A549 (cell line): ENCODE data around the gene HS6ST2. TPM values are rescaled to one million over a fixed set of nuclear protein-coding genes. Genes with fewer than 3 reads are reported as not detected.

Experiments
- ATAC-seq, 2 experiments: fragments of 200-7000 bp in 1 of 2; fragments of >200 bp in 1 of 2; cut with Nextera tagmentation in 1 of 2; cut with Tn5 transposase in 1 of 2; 3 replicates each; pipeline versions ENCODE4 v1.8.0 to v1.9.1; 2018 to 2020; ENCODE audit warnings: mild to moderate bottlenecking in 1 of 2, moderate library complexity in 1 of 2
- CTCF ChIA-PET: fragments of 300-600 bp; sonication (Branson Sonifier 250); formaldehyde crosslinking; extraction: SDS; loops from one replicate; lab custom pipeline; 2021; ENCODE audit warnings: antibody characterized with exemption, inconsistent platforms; lab: Yijun Ruan, JAX
- POLR2A ChIA-PET: fragments of 350-600 bp; formaldehyde crosslinking; extraction: SDS; loops from one replicate; lab custom pipeline; 2021; ENCODE audit warnings: antibody characterized with exemption, inconsistent platforms; lab: Yijun Ruan, JAX
- DNase-seq, 2 experiments: peaks; one replicate each; pipeline versions ENCODE4 v3.0.0 to v3.0.0-alpha.2; 2011 to 2016; ENCODE audit warnings: low read depth in 1 of 2, low spot score in 1 of 2
- FAIRE-seq: peaks from 2 replicates; lab custom pipeline; 2011; peaks lifted over from hg19 to GRCh38; lab: Jason Lieb, UNC
- H3K27ac ChIP-seq, 2 experiments: fragments of >200 bp; sonication (Bioruptor Twin); formaldehyde crosslinking; 3 replicates each; pipeline ENCODE4 v1.5.1; 2016 to 2017
- H3K4me1 ChIP-seq: fragments of >200 bp; sonication (Bioruptor Twin); formaldehyde crosslinking; 3 replicates; pipeline ENCODE4 v1.6.1; 2016
- H3K4me2 ChIP-seq: fragments of >200 bp; sonication (Bioruptor Twin); formaldehyde crosslinking; 3 replicates; pipeline ENCODE4 v1.6.1; 2016
- H3K4me3 ChIP-seq: fragments of >200 bp; sonication (Bioruptor Twin); formaldehyde crosslinking; 3 replicates; pipeline ENCODE4 v1.5.1; 2016
- H3K9me3 ChIP-seq: fragments of >200 bp; sonication (Bioruptor Twin); formaldehyde crosslinking; 3 replicates; pipeline ENCODE4 v1.6.1; 2016
- BHLHE40 ChIP-seq: IDR thresholded peaks from 2 replicates; pipeline ENCODE4 v1.6.1; 2012; ENCODE audit warnings: low read depth, low read length, inconsistent platforms
- FOSB ChIP-seq: fragments of 250-450 bp; sonication (Bioruptor Pico); IDR thresholded peaks from 2 replicates; pipeline ENCODE4 v1.5.0; 2020; ENCODE audit warnings: mild to moderate bottlenecking, moderate library complexity
- HDAC2 ChIP-seq: fragments of 200-600 bp; sonication (generic); IDR thresholded peaks from 2 replicates; pipeline ENCODE4 v1.6.1; 2016
- HES2 ChIP-seq: fragments of >200 bp; sonication (Bioruptor Twin); formaldehyde crosslinking; IDR thresholded peaks from 2 replicates; pipeline ENCODE4 v1.6.1; 2016
- HMGXB4 ChIP-seq: fragments of 250-450 bp; sonication (Bioruptor Pico); IDR thresholded peaks from 2 replicates; pipeline ENCODE4 v1.5.0; 2021; ENCODE audit warnings: mild to moderate bottlenecking, moderate library complexity, borderline replicate concordance
- HOXB13 ChIP-seq: fragments of 250-450 bp; sonication (Bioruptor Pico); IDR thresholded peaks from 2 replicates; pipeline ENCODE4 v1.5.0; 2020; ENCODE audit warnings: low read depth, mild to moderate bottlenecking, moderate library complexity
- JUN ChIP-seq, 2 experiments: fragments of >200 bp; sonication (Bioruptor Twin); formaldehyde crosslinking; IDR thresholded peaks; 2 replicates in 1 of 2; 3 replicates in 1 of 2; pipeline ENCODE4 v1.6.1; 2016 to 2017
- JUNB ChIP-seq: fragments of >200 bp; sonication (Bioruptor Twin); formaldehyde crosslinking; IDR thresholded peaks from 2 replicates; pipeline ENCODE4 v1.6.1; 2016
- KDM1A ChIP-seq: fragments of 200-600 bp; sonication (generic); IDR thresholded peaks from 2 replicates; pipeline ENCODE4 v1.6.1; 2016; ENCODE audit warnings: low read depth, mild to moderate bottlenecking
- MAFK ChIP-seq: fragments of 450-650 bp; IDR thresholded peaks from 2 replicates; pipeline ENCODE4 v1.6.1; 2014; ENCODE audit not compliant: partially characterized antibody
- MAZ ChIP-seq: fragments of 150-350 bp; IDR thresholded peaks from 2 replicates; pipeline ENCODE4 v1.6.1; 2014; ENCODE audit warnings: antibody characterized with exemption, low read depth, low read length, borderline replicate concordance
- MYC ChIP-seq: IDR thresholded peaks from 2 replicates; pipeline ENCODE4 v1.6.1; 2012; ENCODE audit warnings: mild to moderate bottlenecking, inconsistent platforms, low read length, improper control_type of control experiment, borderline replicate concordance
- PHF8 ChIP-seq: fragments of 200-600 bp; sonication (generic); IDR thresholded peaks from 2 replicates; pipeline ENCODE4 v1.6.1; 2016; ENCODE audit warnings: low read depth, mild to moderate bottlenecking, antibody characterized with exemption, moderate library complexity, borderline replicate concordance
- RAD21 ChIP-seq, 2 experiments: fragments of >200 bp in 1 of 2; sonication (Bioruptor Twin) in 1 of 2; formaldehyde crosslinking in 1 of 2; IDR thresholded peaks in 1 of 2; conservative IDR thresholded peaks in 1 of 2; 2 replicates in 1 of 2; 3 replicates in 1 of 2; pipeline ENCODE4 v1.6.1; 2012 to 2018; ENCODE audit warnings: inconsistent platforms in 1 of 2
- REST ChIP-seq: fragments of 200-600 bp; sonication (generic); IDR thresholded peaks from 2 replicates; pipeline ENCODE4 v1.6.1; 2016; ENCODE audit warnings: antibody characterized with exemption, mild to moderate bottlenecking, moderate library complexity
- RNF2 ChIP-seq: fragments of 200-600 bp; sonication (generic); IDR thresholded peaks from 2 replicates; pipeline ENCODE4 v1.6.1; 2016; ENCODE audit warnings: low read depth, mild to moderate bottlenecking, antibody characterized with exemption, moderate library complexity, borderline replicate concordance
- SMC3 ChIP-seq: fragments of >200 bp; sonication (Bioruptor Twin); formaldehyde crosslinking; IDR thresholded peaks from 3 replicates; pipeline ENCODE4 v1.6.1; 2018; ENCODE audit warnings: inconsistent platforms
- TFCP2L1 ChIP-seq: fragments of 250-450 bp; sonication (Bioruptor Pico); IDR thresholded peaks from 2 replicates; pipeline ENCODE4 v1.5.0; 2021; ENCODE audit warnings: mild to moderate bottlenecking
- WGBS: methylation state at CpG from one replicate; pipeline ENCODE4 v1.1.6; 2017; ENCODE audit errors: missing lambda C conversion rate; 5-methylcytosine and 5-hydroxymethylcytosine counted together
- polyA plus RNA-seq, 4 experiments: library from polyadenylated mRNA; depleted of rRNA in 3 of 4; stranded (reverse); fragments of >200 nt; fragmentation: RNase III in 1 of 4; extraction: RNeasy Plus Mini Kit Qiagen cat#74134 plus additional on column Dnase treatment in 1 of 4; gene quantifications; 2 replicates in 3 of 4; 3 replicates in 1 of 4; pipeline ENCODE4 v1.2.3, GENCODE V29; 2011 to 2017
- TF ChIP-seq, protein P1 (sequence below): fragments of 150-350 bp; IDR thresholded peaks from 2 replicates; pipeline ENCODE4 v1.6.1; 2014; ENCODE audit warnings: low read depth, mild to moderate bottlenecking, low read length
- TF ChIP-seq, protein P2 (sequence below): fragments of >200 bp; sonication (Bioruptor Twin); formaldehyde crosslinking; IDR thresholded peaks from 3 replicates; pipeline ENCODE4 v1.6.1; 2016
- TF ChIP-seq, protein P3 (sequence below): fragments of 250-450 bp; sonication (Bioruptor Pico); IDR thresholded peaks from 2 replicates; pipeline ENCODE4 v1.5.0; 2020; ENCODE audit warnings: low read depth, mild to moderate bottlenecking, moderate library complexity

The HS6ST2 gene
- polyA plus RNA-seq, 2 of the 4 experiments (the other 2 are of a cell fraction) = 0.01 to 0.04 TPM

DNA sequence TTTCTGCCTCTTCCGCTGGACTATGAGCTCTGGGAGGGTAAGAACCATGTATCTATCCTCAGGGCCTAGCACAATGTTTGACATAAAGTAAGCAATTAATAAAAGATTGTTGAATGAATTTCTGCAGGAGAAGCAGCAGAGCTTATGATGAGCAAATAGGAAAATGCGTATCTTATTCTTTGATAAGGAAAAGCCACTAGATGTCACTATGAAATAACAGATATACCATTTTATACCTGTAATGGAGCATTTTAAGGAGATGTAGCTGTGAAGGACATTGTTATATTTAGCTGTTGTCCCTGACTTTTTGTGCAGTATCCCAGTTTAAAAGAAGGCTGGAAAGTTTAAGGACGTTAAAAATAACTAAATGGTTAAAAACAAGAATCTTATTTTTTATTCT is 322.3 kb downstream of the HS6ST2 start (continued):
- TF ChIP-seq HES2 = no peak

DNA sequence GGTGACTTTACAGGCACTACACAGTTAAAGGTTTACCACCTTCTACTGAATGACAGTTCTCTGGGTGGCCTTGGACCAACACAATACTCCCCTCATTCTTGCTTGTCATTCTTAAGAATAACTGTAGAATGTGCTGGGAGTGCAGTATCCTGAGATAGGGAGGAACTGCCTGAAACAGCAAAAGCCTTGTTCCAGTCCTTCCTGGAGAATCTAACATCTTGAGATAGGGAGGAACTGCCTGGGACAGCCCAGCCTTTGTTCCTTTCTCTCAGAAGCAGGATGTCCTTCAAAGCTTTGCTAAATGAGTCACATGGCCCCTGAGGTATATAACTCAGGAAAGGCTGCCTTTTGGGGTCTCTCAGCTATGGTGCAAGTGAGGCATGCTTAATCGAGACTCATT is 323.9 kb downstream of the HS6ST2 start:
- Histone ChIP-seq H3K4me1 (no peaks in the 10 kb centered on the region), H3K4me3 (no peak overlapping the region), H3K9me3 (no peaks in the 10 kb centered on the region), H3K4me2 (no peak overlapping the region), H3K27ac (no peak overlapping the region)
- ChIA-PET CTCF (interaction anchor here (1.2 to 2.8 kb wide), 5 partner anchors 13 to 1036 kb away, joined by 3 to 10 read pairs (median 7); no protein-coding TSS in a partner anchor), POLR2A (no interaction called here)
- WGBS = 0% methylated on average over 1 of the region's 1 CpG
- ATAC-seq (no peak), DNase-seq (no peak), FAIRE-seq (no peak)
- TF ChIP-seq HMGXB4 (CRISPR knock-in tag) = no peak
- TF ChIP-seq REST = no peak
- TF ChIP-seq JUN (IDR thresholded peaks at IDR 0.05) = no peak
- no peak for TF ChIP-seq KDM1A
- TF ChIP-seq MAFK = no peak
- no peak for TF ChIP-seq FOSB (CRISPR knock-in tag)
- TF ChIP-seq JUNB = no peak
- no peak for TF ChIP-seq HOXB13
- TF ChIP-seq, protein P1, sequence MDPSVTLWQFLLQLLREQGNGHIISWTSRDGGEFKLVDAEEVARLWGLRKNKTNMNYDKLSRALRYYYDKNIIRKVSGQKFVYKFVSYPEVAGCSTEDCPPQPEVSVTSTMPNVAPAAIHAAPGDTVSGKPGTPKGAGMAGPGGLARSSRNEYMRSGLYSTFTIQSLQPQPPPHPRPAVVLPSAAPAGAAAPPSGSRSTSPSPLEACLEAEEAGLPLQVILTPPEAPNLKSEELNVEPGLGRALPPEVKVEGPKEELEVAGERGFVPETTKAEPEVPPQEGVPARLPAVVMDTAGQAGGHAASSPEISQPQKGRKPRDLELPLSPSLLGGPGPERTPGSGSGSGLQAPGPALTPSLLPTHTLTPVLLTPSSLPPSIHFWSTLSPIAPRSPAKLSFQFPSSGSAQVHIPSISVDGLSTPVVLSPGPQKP = no peak
- no peak for TF ChIP-seq PHF8
- no peak for TF ChIP-seq TFCP2L1 (CRISPR knock-in tag)
- TF ChIP-seq MAZ = no peak
- TF ChIP-seq RNF2 = no peak
- TF ChIP-seq SMC3 = no peak
- TF ChIP-seq RAD21 (conservative IDR thresholded peaks at IDR 0.05 in 1 of 2, IDR thresholded peaks at IDR 0.05 in 1 of 2) = no peak
- no peak for TF ChIP-seq HDAC2
- TF ChIP-seq BHLHE40 = no peak
- TF ChIP-seq MYC = no peak
- TF ChIP-seq, protein P2, sequence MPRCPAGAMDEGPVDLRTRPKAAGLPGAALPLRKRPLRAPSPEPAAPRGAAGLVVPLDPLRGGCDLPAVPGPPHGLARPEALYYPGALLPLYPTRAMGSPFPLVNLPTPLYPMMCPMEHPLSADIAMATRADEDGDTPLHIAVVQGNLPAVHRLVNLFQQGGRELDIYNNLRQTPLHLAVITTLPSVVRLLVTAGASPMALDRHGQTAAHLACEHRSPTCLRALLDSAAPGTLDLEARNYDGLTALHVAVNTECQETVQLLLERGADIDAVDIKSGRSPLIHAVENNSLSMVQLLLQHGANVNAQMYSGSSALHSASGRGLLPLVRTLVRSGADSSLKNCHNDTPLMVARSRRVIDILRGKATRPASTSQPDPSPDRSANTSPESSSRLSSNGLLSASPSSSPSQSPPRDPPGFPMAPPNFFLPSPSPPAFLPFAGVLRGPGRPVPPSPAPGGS = no peak
- TF ChIP-seq, protein P3, sequence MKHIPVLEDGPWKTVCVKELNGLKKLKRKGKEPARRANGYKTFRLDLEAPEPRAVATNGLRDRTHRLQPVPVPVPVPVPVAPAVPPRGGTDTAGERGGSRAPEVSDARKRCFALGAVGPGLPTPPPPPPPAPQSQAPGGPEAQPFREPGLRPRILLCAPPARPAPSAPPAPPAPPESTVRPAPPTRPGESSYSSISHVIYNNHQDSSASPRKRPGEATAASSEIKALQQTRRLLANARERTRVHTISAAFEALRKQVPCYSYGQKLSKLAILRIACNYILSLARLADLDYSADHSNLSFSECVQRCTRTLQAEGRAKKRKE = no peak
